OCI-LY1 (cell line): ENCODE data around the gene HDDC3.

Experiments
- CTCF ChIP-seq: fragments of 200-600 bp; sonication (generic), shearing (Covaris generic); IDR thresholded peaks from 2 replicates; pipeline ENCODE4 v1.5.1; 2017; ENCODE audit warnings: mild to moderate bottlenecking, antibody characterized with exemption, low read length, moderate library complexity, mixed read lengths
- EZH2 ChIP-seq: fragments of 200-600 bp; sonication (generic), shearing (Covaris generic); IDR thresholded peaks from 2 replicates; pipeline ENCODE4 v1.8.0; 2017; ENCODE audit warnings: borderline replicate concordance, mixed run types, mild to moderate bottlenecking, antibody characterized with exemption, low read length, moderate library complexity, mixed read lengths

GRCh38 chr15:90904746-90905145 lies 27.6 kb downstream of the HDDC3 start:
- TF ChIP-seq CTCF (no peak), EZH2 (no peak)
